Epithelial cell of esophagus (primary cell): ENCODE measurements around the gene TMEM119.

Source experiments
- DNase-seq: peaks from one replicate; pipeline ENCODE4 v3.0.0; 2010; ENCODE audit warnings: low read depth
- H3K4me3 ChIP-seq: 2 replicates; pipeline ENCODE4 v1.5.1; 2011; ENCODE audit warnings: mild to moderate bottlenecking, low read length, control low read depth
- CTCF ChIP-seq: IDR thresholded peaks from 2 replicates; pipeline ENCODE4 v1.5.1; 2011; ENCODE audit warnings: low read depth, mild to moderate bottlenecking, low read length, control low read depth, inconsistent platforms; ENCODE audit not compliant: insufficient read depth; ENCODE audit errors: missing control alignments

Gene TMEM119

GRCh38 chr12:108584456-108585065 lies 13.3 kb downstream of the TMEM119 start:
- no peak overlapping the region for H3K4me3 ChIP-seq
- TF ChIP-seq CTCF, result no peak
- DNase-seq, result no peak

GRCh38 chr12:108583991-108584390 lies 13.9 kb downstream of the TMEM119 start:
- no peak for DNase-seq

GRCh38 chr12:108582978-108583770 lies 14.7 kb downstream of the TMEM119 start:
- H3K4me3 ChIP-seq, result no peak overlapping the region
- no peak for TF ChIP-seq CTCF
- DNase-seq, result no peak

More at GRCh38 chr12:108583991-108584390, 13.9 kb downstream of the TMEM119 start:
- no peak for TF ChIP-seq CTCF
- H3K4me3 ChIP-seq, result no peak overlapping the region

- H3K4me3 ChIP-seq, result no peak overlapping the region
- DNase-seq, result no peak
- no peak for TF ChIP-seq CTCF
Observed at GRCh38 chr12:108582509-108582908, 15.4 kb downstream of the TMEM119 start.

- no peak for TF ChIP-seq CTCF
- no peak overlapping the region for H3K4me3 ChIP-seq
- DNase-seq, result no peak
Observed at GRCh38 chr12:108581311-108582227, 16.3 kb downstream of the TMEM119 start.

GRCh38 chr12:108580531-108580930 lies 17.4 kb downstream of the TMEM119 start:
- H3K4me3 ChIP-seq, result no peak overlapping the region
- DNase-seq, result no peak
- no peak for TF ChIP-seq CTCF
